ENCODE results near the gene LRMDA. TPM values are rescaled to one million over a fixed set of nuclear protein-coding genes. Genes with fewer than 3 reads are reported as not detected.

Gene LRMDA
- total and polyA plus RNA-seq, 2 of the 13 experiments (the other 11 are each of a cell fraction or from before 2014, with no cell fraction given) = 13.4 to 22.0 TPM

DNA sequence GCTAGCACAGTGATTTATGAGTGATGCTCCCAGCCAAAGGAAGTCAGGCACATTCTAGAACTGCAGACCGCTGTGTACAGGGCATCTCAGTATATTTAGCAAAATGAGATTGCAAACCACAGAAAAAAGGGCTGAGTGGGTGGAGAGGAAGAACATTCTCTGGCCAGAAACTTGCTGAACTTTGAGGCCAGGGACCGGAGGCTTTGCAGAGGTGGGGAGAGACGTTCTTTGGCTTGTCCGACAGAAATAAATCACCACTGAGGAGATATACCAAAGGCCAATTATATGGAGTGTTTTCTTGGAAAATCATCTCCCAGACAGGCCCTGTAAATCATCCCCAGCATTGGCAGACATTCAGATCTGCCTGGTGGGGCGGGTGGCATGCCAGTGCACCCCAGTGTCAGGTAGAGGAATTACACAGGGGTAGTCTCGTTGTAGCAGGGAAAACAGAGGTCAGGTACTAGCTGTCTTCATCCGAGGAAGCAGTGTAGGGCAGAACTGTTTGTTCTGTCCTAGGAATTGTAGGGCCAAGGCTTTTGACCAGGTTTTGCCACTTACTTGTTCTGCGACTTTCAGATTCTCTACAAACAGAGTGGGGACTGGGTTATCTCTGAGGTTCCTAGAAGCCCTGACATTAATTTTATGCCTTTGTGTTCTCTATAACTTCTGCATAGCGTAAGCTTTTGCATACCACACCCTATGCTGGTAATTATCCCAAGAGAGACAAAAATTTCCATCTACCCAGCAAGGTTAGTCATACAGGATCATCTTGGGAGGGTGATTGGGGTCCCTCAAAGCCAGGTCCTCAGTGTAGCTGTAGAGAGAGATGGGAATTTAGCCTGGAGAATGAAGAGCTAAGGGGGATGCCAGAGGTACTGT, 655.6 kb downstream of the LRMDA start (continued):
- no peak for TF ChIP-seq ZNF383 (CRISPR knock-in tag; IDR thresholded peaks at IDR 0.05; ENCODE audit: borderline replicate concordance)
- TF ChIP-seq ZNF12 (CRISPR knock-in tag; IDR thresholded peaks at IDR 0.05) = peak; percentile 79; the same call in 1 of the 2 replicates
- TF ChIP-seq LCORL (IDR thresholded peaks at IDR 0.05) = no peak
- TF ChIP-seq LCORL (CRISPR knock-in tag; IDR thresholded peaks at IDR 0.05) = 0 out of 2 replicates have a peak, but pooled peaks have one; percentile 34
- TF ChIP-seq, protein P1, sequence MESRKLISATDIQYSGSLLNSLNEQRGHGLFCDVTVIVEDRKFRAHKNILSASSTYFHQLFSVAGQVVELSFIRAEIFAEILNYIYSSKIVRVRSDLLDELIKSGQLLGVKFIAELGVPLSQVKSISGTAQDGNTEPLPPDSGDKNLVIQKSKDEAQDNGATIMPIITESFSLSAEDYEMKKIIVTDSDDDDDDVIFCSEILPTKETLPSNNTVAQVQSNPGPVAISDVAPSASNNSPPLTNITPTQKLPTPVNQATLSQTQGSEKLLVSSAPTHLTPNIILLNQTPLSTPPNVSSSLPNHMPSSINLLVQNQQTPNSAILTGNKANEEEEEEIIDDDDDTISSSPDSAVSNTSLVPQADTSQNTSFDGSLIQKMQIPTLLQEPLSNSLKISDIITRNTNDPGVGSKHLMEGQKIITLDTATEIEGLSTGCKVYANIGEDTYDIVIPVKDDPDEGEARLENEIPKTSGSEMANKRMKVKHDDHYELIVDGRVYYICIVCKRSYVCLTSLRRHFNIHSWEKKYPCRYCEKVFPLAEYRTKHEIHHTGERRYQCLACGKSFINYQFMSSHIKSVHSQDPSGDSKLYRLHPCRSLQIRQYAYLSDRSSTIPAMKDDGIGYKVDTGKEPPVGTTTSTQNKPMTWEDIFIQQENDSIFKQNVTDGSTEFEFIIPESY (CRISPR knock-in tag; IDR thresholded peaks at IDR 0.05) = 0 out of 2 replicates have a peak, but pooled peaks have one; percentile 38
- TF ChIP-seq ZNF747 (CRISPR knock-in tag; IDR thresholded peaks at IDR 0.05; ENCODE audit: borderline replicate concordance) = no peak
- TF ChIP-seq FOXA3 (CRISPR knock-in tag; IDR thresholded peaks at IDR 0.05) = peak; percentile 39; the same call in 1 of the 2 replicates
- no peak for TF ChIP-seq RBAK (CRISPR knock-in tag; IDR thresholded peaks at IDR 0.05)
- TF ChIP-seq ZNF430 (CRISPR knock-in tag; IDR thresholded peaks at IDR 0.05) = no peak
- TF ChIP-seq, protein P2, sequence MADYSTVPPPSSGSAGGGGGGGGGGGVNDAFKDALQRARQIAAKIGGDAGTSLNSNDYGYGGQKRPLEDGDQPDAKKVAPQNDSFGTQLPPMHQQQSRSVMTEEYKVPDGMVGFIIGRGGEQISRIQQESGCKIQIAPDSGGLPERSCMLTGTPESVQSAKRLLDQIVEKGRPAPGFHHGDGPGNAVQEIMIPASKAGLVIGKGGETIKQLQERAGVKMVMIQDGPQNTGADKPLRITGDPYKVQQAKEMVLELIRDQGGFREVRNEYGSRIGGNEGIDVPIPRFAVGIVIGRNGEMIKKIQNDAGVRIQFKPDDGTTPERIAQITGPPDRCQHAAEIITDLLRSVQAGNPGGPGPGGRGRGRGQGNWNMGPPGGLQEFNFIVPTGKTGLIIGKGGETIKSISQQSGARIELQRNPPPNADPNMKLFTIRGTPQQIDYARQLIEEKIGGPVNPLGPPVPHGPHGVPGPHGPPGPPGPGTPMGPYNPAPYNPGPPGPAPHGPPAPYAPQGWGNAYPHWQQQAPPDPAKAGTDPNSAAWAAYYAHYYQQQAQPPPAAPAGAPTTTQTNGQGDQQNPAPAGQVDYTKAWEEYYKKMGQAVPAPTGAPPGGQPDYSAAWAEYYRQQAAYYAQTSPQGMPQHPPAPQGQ (CRISPR knock-in tag; IDR thresholded peaks at IDR 0.05; ENCODE audit: borderline replicate concordance) = no peak
- peak; percentile 94 for TF ChIP-seq STAG1 (CRISPR knock-in tag; IDR thresholded peaks at IDR 0.05)
- TF ChIP-seq ZNF441 (CRISPR knock-in tag; IDR thresholded peaks at IDR 0.05; ENCODE audit: borderline replicate concordance) = no peak
- no peak for TF ChIP-seq STAT5B (CRISPR knock-in tag; IDR thresholded peaks at IDR 0.05)
- TF ChIP-seq GTF2F1 (IDR thresholded peaks at IDR 0.05; ENCODE audit: low read length) = no peak
- TF ChIP-seq ZNF205 (CRISPR knock-in tag; IDR thresholded peaks at IDR 0.05) = no peak
- TF ChIP-seq, protein P3, sequence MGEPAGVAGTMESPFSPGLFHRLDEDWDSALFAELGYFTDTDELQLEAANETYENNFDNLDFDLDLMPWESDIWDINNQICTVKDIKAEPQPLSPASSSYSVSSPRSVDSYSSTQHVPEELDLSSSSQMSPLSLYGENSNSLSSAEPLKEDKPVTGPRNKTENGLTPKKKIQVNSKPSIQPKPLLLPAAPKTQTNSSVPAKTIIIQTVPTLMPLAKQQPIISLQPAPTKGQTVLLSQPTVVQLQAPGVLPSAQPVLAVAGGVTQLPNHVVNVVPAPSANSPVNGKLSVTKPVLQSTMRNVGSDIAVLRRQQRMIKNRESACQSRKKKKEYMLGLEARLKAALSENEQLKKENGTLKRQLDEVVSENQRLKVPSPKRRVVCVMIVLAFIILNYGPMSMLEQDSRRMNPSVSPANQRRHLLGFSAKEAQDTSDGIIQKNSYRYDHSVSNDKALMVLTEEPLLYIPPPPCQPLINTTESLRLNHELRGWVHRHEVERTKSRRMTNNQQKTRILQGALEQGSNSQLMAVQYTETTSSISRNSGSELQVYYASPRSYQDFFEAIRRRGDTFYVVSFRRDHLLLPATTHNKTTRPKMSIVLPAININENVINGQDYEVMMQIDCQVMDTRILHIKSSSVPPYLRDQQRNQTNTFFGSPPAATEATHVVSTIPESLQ (CRISPR knock-in tag; conservative IDR thresholded peaks at IDR 0.05) = no peak
- TF ChIP-seq, protein P4, sequence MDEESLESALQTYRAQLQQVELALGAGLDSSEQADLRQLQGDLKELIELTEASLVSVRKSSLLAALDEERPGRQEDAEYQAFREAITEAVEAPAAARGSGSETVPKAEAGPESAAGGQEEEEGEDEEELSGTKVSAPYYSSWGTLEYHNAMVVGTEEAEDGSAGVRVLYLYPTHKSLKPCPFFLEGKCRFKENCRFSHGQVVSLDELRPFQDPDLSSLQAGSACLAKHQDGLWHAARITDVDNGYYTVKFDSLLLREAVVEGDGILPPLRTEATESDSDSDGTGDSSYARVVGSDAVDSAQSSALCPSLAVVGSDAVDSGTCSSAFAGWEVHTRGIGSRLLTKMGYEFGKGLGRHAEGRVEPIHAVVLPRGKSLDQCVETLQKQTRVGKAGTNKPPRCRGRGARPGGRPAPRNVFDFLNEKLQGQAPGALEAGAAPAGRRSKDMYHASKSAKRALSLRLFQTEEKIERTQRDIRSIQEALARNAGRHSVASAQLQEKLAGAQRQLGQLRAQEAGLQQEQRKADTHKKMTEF (CRISPR knock-in tag; IDR thresholded peaks at IDR 0.05) = no peak
- TF ChIP-seq MBNL3 (CRISPR knock-in tag; conservative IDR thresholded peaks at IDR 0.05) = no peak
- no peak for TF ChIP-seq ZSCAN31 (CRISPR knock-in tag; IDR thresholded peaks at IDR 0.05; ENCODE audit: low read depth)
- no peak for TF ChIP-seq HOXA5 (CRISPR knock-in tag; IDR thresholded peaks at IDR 0.05)
- no peak for TF ChIP-seq CC2D1A (CRISPR knock-in tag; IDR thresholded peaks at IDR 0.05)
- 0 out of 2 replicates have a peak, but pooled peaks have one; percentile 22 for TF ChIP-seq SAP130 (CRISPR knock-in tag; IDR thresholded peaks at IDR 0.05; ENCODE audit: low read depth)
- TF ChIP-seq HDAC2 (CRISPR knock-in tag; IDR thresholded peaks at IDR 0.05) = 0 out of 2 replicates have a peak, but pooled peaks have one; percentile 48
- TF ChIP-seq SMAD3 (CRISPR knock-in tag; IDR thresholded peaks at IDR 0.05) = no peak

Measured in HepG2 (cell line).